ENCODE measurements around the gene SLCO3A1.

DNA sequence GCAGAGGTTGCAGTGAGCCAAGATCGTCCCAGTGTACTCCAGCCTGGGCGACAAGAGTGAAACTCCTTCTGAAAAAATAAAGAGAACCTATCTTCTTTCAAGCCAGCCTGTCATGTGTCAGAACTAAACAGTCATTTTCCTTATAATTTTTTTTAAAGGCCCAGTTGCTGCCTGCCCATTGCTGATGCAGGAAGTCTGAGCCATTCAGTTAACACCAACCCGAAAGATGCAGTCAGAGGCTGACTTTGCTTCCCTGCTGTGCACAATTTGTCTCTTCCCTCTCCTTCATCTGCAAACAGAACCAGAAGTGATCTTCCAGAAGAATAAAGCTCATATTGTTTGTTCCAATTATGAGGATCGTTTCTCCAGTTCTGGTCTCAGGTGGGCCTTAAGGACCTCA lies 220.6 kb downstream of the SLCO3A1 start:
- TF ChIP-seq ZNF274 (IDR thresholded peaks at IDR 0.05; ENCODE audit: low read depth, low read length): no peak
- TF ChIP-seq, protein P1, sequence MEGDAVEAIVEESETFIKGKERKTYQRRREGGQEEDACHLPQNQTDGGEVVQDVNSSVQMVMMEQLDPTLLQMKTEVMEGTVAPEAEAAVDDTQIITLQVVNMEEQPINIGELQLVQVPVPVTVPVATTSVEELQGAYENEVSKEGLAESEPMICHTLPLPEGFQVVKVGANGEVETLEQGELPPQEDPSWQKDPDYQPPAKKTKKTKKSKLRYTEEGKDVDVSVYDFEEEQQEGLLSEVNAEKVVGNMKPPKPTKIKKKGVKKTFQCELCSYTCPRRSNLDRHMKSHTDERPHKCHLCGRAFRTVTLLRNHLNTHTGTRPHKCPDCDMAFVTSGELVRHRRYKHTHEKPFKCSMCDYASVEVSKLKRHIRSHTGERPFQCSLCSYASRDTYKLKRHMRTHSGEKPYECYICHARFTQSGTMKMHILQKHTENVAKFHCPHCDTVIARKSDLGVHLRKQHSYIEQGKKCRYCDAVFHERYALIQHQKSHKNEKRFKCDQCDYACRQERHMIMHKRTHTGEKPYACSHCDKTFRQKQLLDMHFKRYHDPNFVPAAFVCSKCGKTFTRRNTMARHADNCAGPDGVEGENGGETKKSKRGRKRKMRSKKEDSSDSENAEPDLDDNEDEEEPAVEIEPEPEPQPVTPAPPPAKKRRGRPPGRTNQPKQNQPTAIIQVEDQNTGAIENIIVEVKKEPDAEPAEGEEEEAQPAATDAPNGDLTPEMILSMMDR (IDR thresholded peaks at IDR 0.05 in 2 of 3, conservative IDR thresholded peaks at IDR 0.05 in 1 of 3; ENCODE audit: borderline replicate concordance in 1 of 3, insufficient read depth in 1 of 3, low read depth in 2 of 3, low read length in 2 of 3): no peak
- TF ChIP-seq EZH2 (IDR thresholded peaks at IDR 0.05): no peak
- no peak for TF ChIP-seq POLR2AphosphoS5 (IDR thresholded peaks at IDR 0.05; ENCODE audit: low read depth, low read length)
- TF ChIP-seq YY1 (IDR thresholded peaks at IDR 0.05; ENCODE audit: extremely low read depth, insufficient replicate concordance, low read depth, low read length): no peak
- TF ChIP-seq, protein P2, sequence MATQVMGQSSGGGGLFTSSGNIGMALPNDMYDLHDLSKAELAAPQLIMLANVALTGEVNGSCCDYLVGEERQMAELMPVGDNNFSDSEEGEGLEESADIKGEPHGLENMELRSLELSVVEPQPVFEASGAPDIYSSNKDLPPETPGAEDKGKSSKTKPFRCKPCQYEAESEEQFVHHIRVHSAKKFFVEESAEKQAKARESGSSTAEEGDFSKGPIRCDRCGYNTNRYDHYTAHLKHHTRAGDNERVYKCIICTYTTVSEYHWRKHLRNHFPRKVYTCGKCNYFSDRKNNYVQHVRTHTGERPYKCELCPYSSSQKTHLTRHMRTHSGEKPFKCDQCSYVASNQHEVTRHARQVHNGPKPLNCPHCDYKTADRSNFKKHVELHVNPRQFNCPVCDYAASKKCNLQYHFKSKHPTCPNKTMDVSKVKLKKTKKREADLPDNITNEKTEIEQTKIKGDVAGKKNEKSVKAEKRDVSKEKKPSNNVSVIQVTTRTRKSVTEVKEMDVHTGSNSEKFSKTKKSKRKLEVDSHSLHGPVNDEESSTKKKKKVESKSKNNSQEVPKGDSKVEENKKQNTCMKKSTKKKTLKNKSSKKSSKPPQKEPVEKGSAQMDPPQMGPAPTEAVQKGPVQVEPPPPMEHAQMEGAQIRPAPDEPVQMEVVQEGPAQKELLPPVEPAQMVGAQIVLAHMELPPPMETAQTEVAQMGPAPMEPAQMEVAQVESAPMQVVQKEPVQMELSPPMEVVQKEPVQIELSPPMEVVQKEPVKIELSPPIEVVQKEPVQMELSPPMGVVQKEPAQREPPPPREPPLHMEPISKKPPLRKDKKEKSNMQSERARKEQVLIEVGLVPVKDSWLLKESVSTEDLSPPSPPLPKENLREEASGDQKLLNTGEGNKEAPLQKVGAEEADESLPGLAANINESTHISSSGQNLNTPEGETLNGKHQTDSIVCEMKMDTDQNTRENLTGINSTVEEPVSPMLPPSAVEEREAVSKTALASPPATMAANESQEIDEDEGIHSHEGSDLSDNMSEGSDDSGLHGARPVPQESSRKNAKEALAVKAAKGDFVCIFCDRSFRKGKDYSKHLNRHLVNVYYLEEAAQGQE (IDR thresholded peaks at IDR 0.05; ENCODE audit: low read depth): no peak
- no peak for TF ChIP-seq POLR2A (IDR thresholded peaks at IDR 0.05; ENCODE audit: borderline replicate concordance, extremely low read depth, insufficient read depth, insufficient read length)
- no peak for TF ChIP-seq EZH2phosphoT487 (IDR thresholded peaks at IDR 0.05; ENCODE audit: borderline replicate concordance)

All from HCT116 (cell line).